Cardiac septum (tissue), 1 donor: ENCODE results near the gene LILRA6. TPM values are rescaled to one million over a fixed set of nuclear protein-coding genes. Genes with fewer than 3 reads are reported as not detected.
A peak's percentile ranks its signal among the peaks of the same experiment; 100 is the strongest.
"Not testable (repeated sequence)": the region's sequence is repeated elsewhere in the genome, so short reads cannot be mapped to it uniquely, and the experiment has no call there.

Experiments used
- DNase-seq: peaks from one replicate; pipeline ENCODE4 v3.0.0-alpha.2; 2020; ENCODE audit warnings: low spot score
- intact Hi-C: fragments of 100-400 bp; cut with DNase I; formaldehyde crosslinking; loops from one replicate; pipeline ENCODE4 v1.14.0; 2022
- total RNA-seq: library from RNA; stranded (reverse); fragmentation: NEBNext Ultra II Directional; extraction: Animal tissue kit (Norgen Biotek cat#: 25700); gene quantifications from one replicate; pipeline ENCODE4 v1.2.1, GENCODE V29; 2021
- donor health status: DM: no; HTN: no; CAD: no.

Gene LILRA6
- total RNA-seq, 1 donor from 2014 or later, result 2.7 TPM

DNA sequence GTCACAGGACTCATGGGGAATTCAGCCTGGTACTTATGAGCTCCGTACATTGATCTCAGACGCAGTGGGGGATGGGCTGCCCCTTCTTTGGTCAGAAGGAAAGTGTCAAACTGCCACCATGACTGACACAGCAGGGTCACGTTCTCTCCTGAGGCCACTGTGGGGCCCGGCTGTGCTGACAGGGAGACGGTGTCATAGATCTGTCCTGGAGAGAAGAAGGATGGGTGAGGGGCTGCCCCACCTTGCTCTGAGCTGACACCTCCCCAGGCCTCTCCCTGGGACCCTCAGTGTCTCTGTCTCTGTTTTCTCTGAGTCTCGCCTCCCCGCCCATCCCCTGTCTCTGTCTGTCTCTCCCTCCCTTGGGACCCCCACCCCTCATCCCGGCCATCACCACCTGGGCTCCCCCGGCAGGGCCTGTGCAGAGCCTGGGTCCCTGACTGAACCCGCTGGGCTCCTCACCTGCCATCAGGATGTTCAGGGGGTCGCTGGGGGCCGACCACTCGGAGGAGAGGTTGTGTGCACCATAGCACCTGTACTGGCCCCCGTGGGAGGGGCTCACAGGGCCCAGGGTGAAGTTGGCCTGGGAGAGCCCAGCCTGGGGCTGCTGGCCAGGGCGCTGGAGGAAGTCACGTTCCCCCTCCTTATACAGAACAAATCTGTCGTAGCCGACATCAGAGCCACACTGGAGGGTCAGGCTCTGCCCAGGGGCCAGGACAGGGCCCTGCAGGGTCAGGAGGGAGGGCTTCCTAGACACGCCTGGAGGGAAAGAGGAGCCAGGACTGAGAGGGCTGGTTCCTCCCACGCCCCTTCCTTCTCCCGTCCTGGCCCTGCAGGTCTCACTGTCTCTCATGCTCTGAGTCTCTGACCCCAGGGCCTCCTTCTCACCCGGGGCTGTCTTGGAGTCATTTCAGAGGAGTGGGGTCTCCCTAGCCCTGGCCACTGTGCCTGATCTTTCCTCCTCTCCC, 1.9 kb downstream of the LILRA6 start:
- peak; percentile 71 for DNase-seq
- intact Hi-C loops, result not testable (repeated sequence)

DNA sequence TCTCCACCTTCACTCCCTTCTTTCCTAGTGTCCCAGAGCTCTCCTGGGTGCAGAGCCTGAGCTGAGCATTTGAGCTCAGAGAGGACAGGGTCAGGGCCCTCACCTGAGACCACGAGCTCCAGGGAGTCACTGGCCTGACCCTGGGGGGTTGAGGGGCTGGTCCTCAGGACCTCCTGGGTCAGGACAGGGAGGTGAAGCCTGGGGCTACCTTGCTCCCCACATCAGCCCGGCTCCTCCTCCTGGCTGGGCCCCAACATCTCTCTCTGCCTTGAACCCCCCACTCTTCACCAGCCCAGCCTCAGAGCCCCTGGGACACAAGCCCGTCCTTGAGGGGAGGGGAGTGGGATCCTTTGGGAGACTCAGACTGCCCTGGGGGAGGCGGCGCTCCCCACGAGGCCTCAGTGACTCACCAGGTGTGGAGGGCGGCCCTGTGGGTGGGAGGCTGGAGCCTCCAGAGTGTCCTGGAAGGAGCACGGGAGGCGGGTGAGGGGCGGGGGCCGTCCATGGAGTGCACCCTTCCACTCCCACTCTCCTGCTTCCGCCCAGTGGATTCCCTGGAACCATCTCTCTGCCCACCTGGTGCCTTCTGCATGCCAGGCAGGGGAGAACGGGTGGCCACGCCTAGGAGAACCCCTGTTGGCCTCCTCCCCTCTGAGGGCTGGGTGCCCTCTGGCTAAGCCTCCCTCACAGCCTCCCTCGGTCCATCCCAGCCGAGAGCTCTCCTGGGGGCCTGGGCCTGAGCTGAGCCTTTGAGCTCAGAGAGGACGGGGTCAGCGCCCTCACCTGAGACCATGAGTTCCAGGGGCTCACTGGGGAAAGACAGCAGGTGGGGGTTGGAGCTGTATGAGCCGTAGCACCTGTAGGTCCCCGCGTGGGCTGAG, 2.9 kb downstream of the LILRA6 start:
- peak; percentile 60 for DNase-seq
- intact Hi-C loops, result not testable (repeated sequence)

DNA sequence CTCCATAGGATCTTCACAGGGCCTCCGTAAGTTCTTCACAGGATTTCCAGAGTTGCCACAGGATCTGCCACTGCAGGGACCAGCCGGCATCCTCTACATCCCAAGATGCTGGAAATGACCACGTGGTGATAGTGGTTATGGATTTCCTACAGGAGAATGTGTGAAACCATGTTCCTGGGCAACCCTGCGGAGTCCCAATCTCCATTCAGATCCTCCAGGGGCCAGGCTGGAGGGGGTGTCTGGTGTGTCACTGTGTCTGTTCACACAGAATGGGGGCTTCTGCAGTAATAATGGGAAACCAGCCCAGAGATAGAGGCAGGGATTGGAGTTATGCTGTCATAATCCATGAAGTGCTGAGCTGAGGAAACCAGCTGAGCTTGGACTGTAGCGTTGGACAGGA, 8.6 kb downstream of the LILRA6 start:
- intact Hi-C loops, result no loop called here
- DNase-seq, result no peak

DNA sequence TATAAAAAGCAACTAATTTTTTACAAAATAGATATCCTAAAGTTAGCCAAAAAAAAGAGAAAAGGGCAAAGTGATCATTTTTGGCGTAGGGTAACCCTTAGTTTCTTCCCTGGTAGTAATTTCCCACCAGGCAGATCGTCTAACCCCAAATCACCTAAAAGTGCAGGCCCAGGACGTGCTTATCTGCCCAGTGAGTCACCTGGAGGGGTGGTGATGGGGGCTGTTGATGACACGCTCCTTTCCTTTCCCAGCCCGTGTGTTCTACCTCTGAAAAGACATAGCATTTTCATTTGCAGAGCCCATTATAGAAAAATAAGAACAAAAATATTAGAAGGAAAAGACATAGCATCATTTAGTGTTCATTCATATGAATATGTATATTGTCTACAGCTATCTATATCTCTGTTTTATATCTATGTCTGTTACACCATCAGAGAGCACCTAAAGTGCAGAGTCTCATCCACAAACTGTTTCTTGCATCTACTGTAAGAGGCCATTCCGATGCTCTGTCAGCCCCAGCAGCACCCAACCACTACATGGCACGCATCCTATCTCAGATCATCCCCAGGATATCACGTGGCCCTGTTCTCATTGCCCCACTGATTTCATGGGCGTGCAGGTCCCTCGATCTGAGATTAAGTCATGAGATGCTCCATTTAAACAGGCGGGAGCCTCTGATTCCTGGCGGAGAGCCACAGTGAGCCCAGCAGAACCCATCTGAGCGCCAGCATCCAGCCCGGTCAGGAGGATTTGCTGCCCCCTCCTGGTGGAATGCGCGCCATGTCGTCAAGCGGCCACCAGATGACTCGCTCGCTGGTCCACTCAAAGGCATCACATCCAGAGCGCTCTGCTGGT, 11.3 kb downstream of the LILRA6 start:
- peak; percentile 95 for DNase-seq
- intact Hi-C loops, result loop anchor here (1.0 kb wide), 1 partner anchor 63 kb away; no protein-coding TSS in a partner anchor

DNA sequence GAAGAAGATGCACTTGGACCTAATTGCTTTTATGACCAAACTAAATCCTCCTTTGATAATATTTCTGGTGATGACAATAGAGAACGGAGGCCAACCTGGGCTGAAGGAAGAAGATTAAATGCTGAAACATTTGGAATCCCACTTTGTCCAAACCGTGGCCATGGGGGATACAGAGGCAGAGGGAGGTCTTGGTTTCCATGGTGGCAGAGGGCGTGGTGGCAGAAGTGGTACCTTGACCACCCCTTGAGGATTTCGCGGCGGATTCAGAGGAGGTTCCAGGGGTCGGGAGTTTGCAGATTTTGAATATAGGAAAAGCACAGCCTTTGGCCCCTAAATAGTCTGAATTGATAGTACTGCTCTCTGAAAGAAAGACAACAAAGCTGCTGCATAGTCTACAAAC, 12.6 kb downstream of the LILRA6 start:
- DNase-seq, result no peak
- intact Hi-C loops, result no loop called here

DNA sequence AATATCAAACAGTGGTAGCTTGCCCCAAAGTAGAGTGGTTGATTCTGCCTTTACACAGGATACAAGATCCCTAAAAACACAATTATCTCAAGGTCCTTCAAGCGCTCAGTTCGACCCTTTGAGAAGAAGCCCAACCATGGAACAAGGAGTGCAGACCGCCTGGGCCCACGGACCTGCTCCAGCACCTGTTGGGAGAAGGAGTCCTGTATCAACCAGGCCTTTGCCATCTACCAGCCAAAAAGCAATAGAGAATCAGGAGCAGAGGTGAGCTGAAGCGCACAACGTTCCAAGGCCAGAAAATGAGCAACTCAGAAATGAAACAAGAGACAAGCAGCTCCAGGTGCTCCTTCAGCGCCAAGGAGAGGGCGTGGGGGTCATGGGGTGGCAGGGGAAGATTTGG, 13.4 kb downstream of the LILRA6 start:
- intact Hi-C loops, result no loop called here
- DNase-seq, result no peak

DNA sequence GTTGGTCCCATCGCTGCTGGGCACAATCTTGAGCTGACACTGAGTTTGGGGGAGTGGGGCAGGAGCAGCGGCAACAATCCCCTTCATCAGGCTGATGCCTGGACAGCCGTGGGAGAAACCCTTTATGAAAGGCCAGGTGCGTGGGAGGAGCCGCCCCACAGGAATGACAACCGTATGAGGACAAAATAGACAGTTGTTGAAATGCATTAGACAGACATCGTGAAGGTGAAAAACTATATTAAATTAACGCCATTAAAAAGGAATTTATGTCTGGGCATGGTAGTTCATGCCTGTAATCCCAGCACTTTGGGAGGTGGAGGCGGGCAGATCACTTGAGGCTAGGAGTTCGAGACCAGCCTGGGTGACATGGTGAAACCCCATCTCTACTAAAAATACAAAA, 18.0 kb downstream of the LILRA6 start:
- DNase-seq, intact Hi-C loops: not testable (repeated sequence)

DNA sequence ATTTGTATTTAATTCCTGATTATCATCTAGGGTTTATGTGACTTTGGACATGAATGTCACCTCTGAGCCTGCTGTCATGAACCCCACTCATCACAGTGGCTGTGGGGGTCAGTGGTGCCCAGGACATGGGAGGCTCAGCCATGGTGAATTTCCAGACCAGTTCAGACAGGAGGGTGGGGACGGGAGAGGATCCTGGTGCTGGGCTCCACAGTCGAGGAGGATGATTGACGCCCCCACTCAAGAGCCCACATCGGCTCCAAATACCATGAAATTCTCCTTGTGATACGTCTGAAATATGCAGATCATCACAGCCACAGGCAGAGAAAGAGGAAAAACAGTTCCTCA, 18.7 kb downstream of the LILRA6 start:
- DNase-seq, intact Hi-C loops: not testable (repeated sequence)

DNA sequence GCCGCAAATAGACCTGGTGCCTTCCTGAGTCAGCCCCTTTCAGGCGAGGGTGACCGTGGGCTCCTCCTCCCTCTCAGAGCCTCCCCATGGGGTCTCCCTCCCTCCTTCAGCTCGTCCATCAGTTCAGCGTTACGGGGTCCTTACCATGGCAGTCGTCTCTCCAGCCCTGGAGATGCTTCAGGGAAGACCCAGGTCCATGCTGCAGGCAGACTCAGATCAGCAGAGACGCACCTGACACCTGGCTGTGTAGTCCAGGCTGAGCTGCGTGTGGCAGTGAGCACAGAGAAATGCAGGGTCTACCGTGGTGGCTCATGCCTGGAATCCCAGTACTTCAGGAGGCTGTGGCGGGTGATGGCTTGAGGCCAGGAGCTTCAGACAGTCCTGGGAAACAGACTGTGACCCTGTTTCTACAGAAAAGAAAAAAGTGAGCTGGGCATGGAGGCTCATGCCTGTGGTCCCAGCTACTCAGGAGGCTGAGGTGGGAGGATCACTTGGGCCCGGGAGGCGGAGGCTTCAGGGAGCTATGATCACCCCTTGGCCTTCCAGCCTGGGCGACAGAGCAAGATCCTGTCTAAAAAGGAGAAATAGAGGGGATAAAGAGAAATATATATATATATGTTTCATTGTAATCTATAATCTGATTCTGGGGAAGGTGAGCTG, 19.2 kb downstream of the LILRA6 start:
- DNase-seq, intact Hi-C loops: not testable (repeated sequence)

DNA sequence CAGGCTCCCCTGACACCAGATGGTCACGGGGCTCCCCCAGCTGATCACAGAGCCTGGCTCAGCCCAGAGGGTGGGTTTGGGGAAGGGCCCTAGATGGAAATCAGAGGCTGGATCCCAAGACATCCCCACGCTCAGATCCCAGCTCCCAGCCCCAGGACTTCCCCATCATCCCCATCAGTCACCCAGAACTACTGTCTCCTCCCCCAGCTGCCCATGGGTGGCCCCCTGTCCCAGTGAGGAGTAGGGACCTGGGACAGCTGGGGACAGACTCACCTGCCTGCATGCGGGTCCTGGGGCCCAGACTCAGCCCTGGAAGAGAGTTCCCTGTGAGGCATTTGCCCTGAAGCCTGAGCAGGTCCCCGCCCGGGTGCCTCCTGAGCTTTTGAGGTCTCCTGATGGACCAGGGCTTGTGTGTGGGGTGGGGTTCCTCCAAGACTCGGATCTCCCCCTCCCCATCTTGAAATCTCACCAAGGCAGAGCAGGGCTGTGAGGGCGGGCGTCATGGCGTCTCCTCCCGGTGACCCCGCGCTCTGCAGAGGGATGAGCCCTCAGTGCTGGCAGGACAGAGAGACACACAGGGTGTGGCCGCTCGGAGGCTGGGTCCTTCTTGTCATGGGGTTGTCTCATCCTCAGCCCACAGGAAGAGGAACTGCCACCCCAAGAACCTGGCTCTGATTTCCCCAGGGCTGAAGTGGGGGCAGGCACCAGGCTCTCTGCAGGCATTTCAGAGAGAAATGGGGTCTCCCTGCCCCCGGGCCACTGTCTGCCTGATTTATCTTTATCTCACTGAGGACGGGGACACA, 19.9 kb downstream of the LILRA6 start, which contains the start of gene LILRB3:
Gene LILRB3 (minus strand): TSS at position 534 of the 803 bp plus-strand sequence. CDS start 31 bp downstream, at position 503.
- intact Hi-C loops, DNase-seq: not testable (repeated sequence)

DNA sequence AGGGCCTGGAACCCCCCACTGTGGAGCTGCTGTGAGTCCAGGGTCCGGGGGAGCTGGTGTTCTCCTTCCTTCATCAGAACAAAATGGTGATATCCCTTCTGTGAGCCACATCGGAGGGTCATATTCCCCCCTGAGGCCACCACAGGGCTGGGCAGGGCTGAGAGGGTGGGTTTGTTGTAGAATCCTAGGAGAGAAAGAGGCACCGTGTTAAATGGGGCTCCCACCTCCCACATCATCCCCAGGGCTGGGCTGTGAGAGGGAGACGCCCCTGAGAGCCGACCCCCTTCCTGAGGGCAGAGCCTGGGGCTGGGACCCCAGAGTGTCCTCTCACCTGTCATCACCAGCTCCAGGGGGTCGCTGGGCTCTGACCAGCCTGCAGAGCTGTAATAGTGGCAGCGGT, 20.6 kb downstream of the LILRA6 start:
- intact Hi-C loops, DNase-seq: not testable (repeated sequence)

DNA sequence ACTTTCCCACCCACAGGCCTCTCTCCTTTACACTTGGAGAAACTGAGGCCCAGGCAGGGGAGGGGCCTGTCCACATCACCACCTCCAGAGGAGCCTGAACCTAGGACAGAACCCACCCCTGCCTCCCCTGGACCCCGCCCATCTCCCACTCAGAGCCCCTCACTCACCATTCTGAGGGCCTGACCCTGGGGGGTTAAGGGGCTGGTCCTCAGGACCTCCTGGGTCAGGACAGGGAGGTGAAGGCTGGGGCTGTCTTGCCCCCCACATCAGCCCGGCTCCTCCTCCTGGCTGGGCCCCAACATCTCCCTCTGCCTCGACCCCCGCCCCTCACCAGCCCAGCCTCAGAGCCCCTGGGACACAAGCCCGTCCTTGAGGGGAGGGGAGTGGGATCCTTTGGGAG, 22.9 kb downstream of the LILRA6 start:
- intact Hi-C loops, DNase-seq: not testable (repeated sequence)

DNA sequence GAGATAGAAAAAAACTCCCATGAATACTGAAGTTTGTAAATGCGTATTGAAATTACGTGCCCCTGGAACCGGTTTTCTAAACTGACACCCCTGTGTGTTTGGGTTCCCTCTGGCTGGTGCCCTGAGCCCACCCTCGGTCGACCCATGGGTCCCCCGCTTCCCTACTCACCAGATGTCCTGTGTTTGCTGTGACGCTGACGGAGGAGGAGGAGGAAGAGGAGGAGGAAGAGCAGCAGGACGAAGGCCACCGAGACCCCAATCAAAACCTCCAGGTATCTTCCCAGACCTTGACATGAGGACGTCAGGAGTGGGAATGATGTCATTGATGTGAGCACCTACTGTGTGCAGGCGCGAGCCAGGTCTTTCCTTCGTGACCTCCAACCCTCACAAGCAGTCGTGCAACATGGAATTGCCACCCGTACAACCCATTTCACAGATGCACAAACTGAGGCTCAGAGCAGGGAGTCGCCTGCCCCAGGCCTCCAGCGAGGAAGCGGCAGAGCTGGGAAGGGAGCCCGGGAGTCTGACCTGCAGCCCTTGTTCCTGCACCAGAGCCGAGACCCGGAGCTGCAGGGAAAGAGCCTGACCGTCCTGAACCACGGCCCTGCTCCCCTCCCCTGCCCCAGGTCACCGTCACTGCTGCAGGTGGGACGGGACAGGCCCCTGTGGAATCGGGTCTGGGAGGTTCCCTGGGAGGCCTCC, 23.5 kb downstream of the LILRA6 start:
- DNase-seq, result no peak
- intact Hi-C loops, result no loop called here

DNA sequence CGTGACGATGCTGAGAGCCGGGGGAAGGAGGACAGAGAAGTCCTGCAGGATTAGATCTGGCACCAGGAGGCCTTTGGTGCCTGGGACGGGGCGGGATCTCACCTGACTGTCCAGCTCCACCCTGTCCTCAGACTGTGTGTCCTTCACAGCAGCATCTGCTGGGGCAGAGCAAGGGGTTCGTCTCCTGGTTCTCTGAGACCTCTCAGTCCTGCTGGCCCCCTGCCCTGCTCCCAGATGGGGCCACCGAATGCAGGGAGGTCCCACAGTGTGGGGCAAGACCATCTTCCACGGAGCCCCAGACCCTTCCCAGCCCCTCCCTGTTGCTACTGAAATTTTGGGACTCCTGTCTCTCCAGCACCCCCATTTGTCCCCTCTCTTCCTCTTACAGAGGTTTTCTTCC, 24.3 kb downstream of the LILRA6 start:
- DNase-seq, result no peak
- intact Hi-C loops, result no loop called here

DNA sequence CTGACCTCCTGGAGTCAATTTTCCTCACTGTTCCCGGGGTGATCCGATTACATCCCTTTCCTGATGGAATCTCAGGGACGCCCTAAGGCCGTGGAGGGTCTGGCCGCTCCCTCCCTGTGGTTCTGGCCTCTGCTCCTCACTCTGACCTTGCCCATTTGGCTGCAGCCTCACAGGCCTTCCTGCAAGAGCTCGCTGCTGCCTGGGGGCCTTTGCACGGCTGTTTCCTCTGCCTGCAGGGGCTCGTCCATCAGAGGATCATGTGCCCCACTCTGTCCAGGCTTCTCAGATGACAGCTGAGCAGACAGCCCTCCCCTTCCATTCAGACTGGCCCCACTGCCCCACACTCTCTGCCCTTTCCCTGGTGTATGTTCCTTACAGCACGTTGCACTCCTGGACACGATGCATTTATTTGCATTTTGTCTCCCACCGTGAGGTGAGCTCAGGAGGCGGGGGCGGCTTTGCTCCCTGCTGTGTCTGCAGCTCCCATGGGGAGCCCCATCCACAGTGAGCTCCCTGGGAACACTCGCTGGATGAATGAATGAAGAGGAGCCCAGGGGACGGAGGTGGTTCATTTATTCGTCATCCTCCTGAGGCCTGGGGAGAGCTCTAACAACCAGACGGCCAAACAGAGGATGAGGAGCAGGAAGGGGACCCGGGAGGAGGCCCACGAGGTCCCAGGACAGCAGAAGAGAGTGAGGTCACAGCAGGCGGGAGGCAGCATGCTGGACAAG, 24.9 kb downstream of the LILRA6 start:
- DNase-seq, intact Hi-C loops: not testable (repeated sequence)

DNA sequence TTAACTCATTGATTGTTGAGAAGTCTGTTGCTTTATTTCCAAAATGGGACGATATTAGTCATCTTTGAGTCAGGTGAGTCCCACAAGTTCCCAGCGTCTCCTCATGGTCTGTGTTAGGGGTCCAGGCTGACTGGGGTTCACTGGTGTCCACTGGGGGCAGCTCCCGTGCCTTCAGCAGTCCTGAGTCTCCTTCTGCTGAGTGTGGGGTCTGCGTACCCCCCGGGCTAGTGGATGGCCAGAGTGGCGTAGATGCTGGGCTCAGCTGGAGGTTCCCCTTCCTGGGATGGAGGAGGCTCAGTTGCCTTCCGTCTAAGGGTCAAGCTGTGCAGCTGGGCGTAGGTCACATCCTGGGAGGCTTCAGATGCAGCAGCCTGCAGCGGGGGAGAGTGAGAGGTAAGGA, 25.7 kb downstream of the LILRA6 start:
- intact Hi-C loops, result no loop called here
- no peak for DNase-seq

DNA sequence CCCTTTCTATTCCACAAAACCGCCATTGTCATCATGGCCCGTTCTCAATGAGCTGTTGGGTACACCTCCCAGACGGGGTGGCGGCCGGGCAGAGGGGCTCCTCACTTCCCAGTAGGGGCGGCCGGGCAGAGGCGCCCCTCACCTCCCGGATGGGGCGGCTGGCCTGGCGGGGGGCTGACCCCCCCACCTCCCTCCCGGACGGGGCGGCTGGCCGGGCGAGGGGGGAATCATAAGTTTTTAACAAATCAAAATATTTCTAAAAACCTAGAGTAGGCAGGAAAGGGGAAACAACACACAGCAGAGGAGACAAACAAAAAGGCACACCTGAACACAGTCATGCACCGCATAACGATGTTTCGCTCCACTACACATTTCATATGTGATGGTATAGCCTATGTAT, 27.9 kb downstream of the LILRA6 start:
- intact Hi-C loops, DNase-seq: not testable (repeated sequence)
